BLaER1 (cell line): ENCODE measurements around the gene OR5AU1.

ENCODE experiments used
- H3K27ac ChIP-seq: shearing (Covaris generic); formaldehyde crosslinking; 2 replicates; pipeline ENCODE4 v1.8.1; 2022
- H3K27me3 ChIP-seq: shearing (Covaris generic); formaldehyde crosslinking; 2 replicates; pipeline ENCODE4 v1.8.1; 2022
- H3K36me3 ChIP-seq: shearing (Covaris generic); formaldehyde crosslinking; 2 replicates; pipeline ENCODE4 v1.8.1; 2022
- H3K4me1 ChIP-seq: shearing (Covaris generic); formaldehyde crosslinking; 2 replicates; pipeline ENCODE4 v1.8.1; 2022
- H3K4me2 ChIP-seq: shearing (Covaris generic); formaldehyde crosslinking; 2 replicates; pipeline ENCODE4 v1.8.1; 2022
- H3K4me3 ChIP-seq: shearing (Covaris generic); formaldehyde crosslinking; 2 replicates; pipeline ENCODE4 v1.8.1; 2022
- H3K9ac ChIP-seq: shearing (Covaris generic); formaldehyde crosslinking; 2 replicates; pipeline ENCODE4 v1.8.1; 2022
- H3K9me3 ChIP-seq: shearing (Covaris generic); formaldehyde crosslinking; 2 replicates; pipeline ENCODE4 v1.8.1; 2022
- H4K20me1 ChIP-seq: shearing (Covaris generic); formaldehyde crosslinking; 2 replicates; pipeline ENCODE4 v1.8.1; 2022
- Cebpa-rat ChIP-seq: shearing (Covaris generic); IDR thresholded peaks from 2 replicates; pipeline ENCODE4 v1.8.1; 2022

The OR5AU1 gene

GRCh38 chr14:21155963-21156362 is at the start of gene OR5AU1:
Gene OR5AU1 (minus strand): TSS chr14:21156063. CDS start chr14:21155872, 191 bp downstream.
- Histone ChIP-seq H4K20me1 (no peaks in the 10 kb centered on the region), H3K27ac (no peak within 1 kb of the TSS), H3K36me3 (no peaks in the 10 kb centered on the region), H3K4me1 (no peaks in the 10 kb centered on the region), H3K4me3 (no peak within 1 kb of the TSS), H3K27me3 (no peaks in the 10 kb centered on the region), H3K9ac (no peak within 1 kb of the TSS), H3K9me3 (no peaks in the 10 kb centered on the region), H3K4me2 (no peak within 1 kb of the TSS)
- no peak for TF ChIP-seq Cebpa-rat

- peaks cover 98% of the 10 kb centered on the region for H4K20me1 ChIP-seq
- H3K9me3 ChIP-seq, result no peaks in the 10 kb centered on the region
- TF ChIP-seq Cebpa-rat, result no peak
- H3K27ac ChIP-seq, result no peak overlapping the region
- H3K4me1 ChIP-seq, result no peaks in the 10 kb centered on the region
- H3K36me3 ChIP-seq, result peaks cover 77% of the 10 kb centered on the region
- no peak overlapping the region for H3K4me2 ChIP-seq
- no peaks in the 10 kb centered on the region for H3K27me3 ChIP-seq
- no peak overlapping the region for H3K4me3 ChIP-seq
- H3K9ac ChIP-seq, result no peak overlapping the region
Measured at GRCh38 chr14:21205026-21205677, 49.3 kb upstream of the OR5AU1 start.

GRCh38 chr14:21204167-21205025 is 48.5 kb upstream of the OR5AU1 start:
- Histone ChIP-seq H4K20me1 (peaks cover 91% of the 10 kb centered on the region), H3K27me3 (no peaks in the 10 kb centered on the region), H3K4me2 (no peak overlapping the region), H3K9ac (no peak overlapping the region), H3K9me3 (no peaks in the 10 kb centered on the region), H3K27ac (no peak overlapping the region), H3K4me1 (no peaks in the 10 kb centered on the region), H3K36me3 (peaks cover 69% of the 10 kb centered on the region), H3K4me3 (no peak overlapping the region)
- TF ChIP-seq Cebpa-rat, result no peak

- Histone ChIP-seq H3K4me2 (no peak overlapping the region), H3K36me3 (peaks cover 62% of the 10 kb centered on the region), H4K20me1 (peaks cover 83% of the 10 kb centered on the region), H3K4me1 (no peaks in the 10 kb centered on the region), H3K9me3 (no peaks in the 10 kb centered on the region), H3K27ac (no peak overlapping the region), H3K27me3 (no peaks in the 10 kb centered on the region), H3K9ac (no peak overlapping the region), H3K4me3 (no peak overlapping the region)
- TF ChIP-seq Cebpa-rat, result no peak
Measured at GRCh38 chr14:21203470-21204166, 47.8 kb upstream of the OR5AU1 start.

- no peak for TF ChIP-seq Cebpa-rat
- Histone ChIP-seq H3K36me3 (peaks cover 52% of the 10 kb centered on the region), H3K4me2 (no peak overlapping the region)
Measured at GRCh38 chr14:21202463-21203358, 46.8 kb upstream of the OR5AU1 start.

GRCh38 chr14:21201732-21202462 is 46.0 kb upstream of the OR5AU1 start:
- Histone ChIP-seq H4K20me1 (peaks cover 66% of the 10 kb centered on the region), H3K4me1 (no peaks in the 10 kb centered on the region), H3K27me3 (no peaks in the 10 kb centered on the region), H3K9ac (no peak overlapping the region), H3K4me3 (no peak overlapping the region), H3K36me3 (peaks cover 44% of the 10 kb centered on the region), H3K4me2 (no peak overlapping the region), H3K27ac (no peak overlapping the region), H3K9me3 (peaks cover 13% of the 10 kb centered on the region; the same call in 1 of the 2 replicates)
- TF ChIP-seq Cebpa-rat, result no peak

More at GRCh38 chr14:21202463-21203358, 46.8 kb upstream of the OR5AU1 start:
- no peak overlapping the region for H3K27ac ChIP-seq
- no peak overlapping the region for H3K4me3 ChIP-seq
- H3K4me1 ChIP-seq, result no peaks in the 10 kb centered on the region
- peaks cover 6% of the 10 kb centered on the region; the same call in 1 of the 2 replicates for H3K9me3 ChIP-seq
- H3K27me3 ChIP-seq, result no peaks in the 10 kb centered on the region
- H3K9ac ChIP-seq, result no peak overlapping the region
- H4K20me1 ChIP-seq, result peaks cover 74% of the 10 kb centered on the region

- Histone ChIP-seq H3K4me2 (no peak overlapping the region), H3K4me1 (no peaks in the 10 kb centered on the region), H3K4me3 (no peak overlapping the region), H3K9me3 (peaks cover 18% of the 10 kb centered on the region; the same call in 1 of the 2 replicates), H3K27me3 (no peaks in the 10 kb centered on the region), H3K36me3 (peaks cover 34% of the 10 kb centered on the region), H3K27ac (no peak overlapping the region), H3K9ac (no peak overlapping the region), H4K20me1 (peaks cover 56% of the 10 kb centered on the region)
- no peak for TF ChIP-seq Cebpa-rat
Measured at GRCh38 chr14:21200752-21201461, 45.0 kb upstream of the OR5AU1 start.
